PC-3 (cell line): ENCODE data around the gene RXRA. TPM values are rescaled to one million over a fixed set of nuclear protein-coding genes. Genes with fewer than 3 reads are reported as not detected.

ENCODE experiments used
- ATAC-seq: fragments of 200-7000 bp; cut with Tn5 transposase; 2 replicates; pipeline ENCODE4 v1.9.1; 2020; ENCODE audit warnings: mild to moderate bottlenecking, moderate library complexity
- BruUV-seq: library from RNA; stranded (reverse); fragments of 400-500 nt; replicated peaks from 2 replicates; lab custom pipeline; 2021; lab: Mats Ljungman, UMichigan
- CTCF ChIA-PET: fragments of 300-600 bp; sonication (Branson Sonifier 250); formaldehyde crosslinking; loops from one replicate; lab custom pipeline; 2022; ENCODE audit warnings: antibody characterized with exemption; lab: Charles Lee
- POLR2A ChIA-PET: fragments of 300-600 bp; sonication (Branson Sonifier 250); formaldehyde crosslinking; loops from one replicate; lab custom pipeline; 2022; ENCODE audit warnings: antibody characterized with exemption; ENCODE audit not compliant: unreplicated experiment; lab: Charles Lee
- DNase-seq: peaks from one replicate; pipeline ENCODE4 v3.0.0-alpha.2; 2015
- H2AFZ ChIP-seq: fragments of 300-600 bp; sonication (generic); 2 replicates; pipeline ENCODE4 v1.6.0; 2016; ENCODE audit warnings: antibody characterized with exemption, low read length
- H3F3A ChIP-seq: fragments of 300-600 bp; sonication (generic); one replicate; pipeline ENCODE4 v1.6.0; 2017; ENCODE audit warnings: antibody characterized with exemption, low read length, control low read depth, mild to moderate bottlenecking; ENCODE audit not compliant: unreplicated experiment
- H3K27ac ChIP-seq: fragments of 300-600 bp; sonication (generic); 2 replicates; pipeline ENCODE4 v1.5.1; 2016; ENCODE audit warnings: mild to moderate bottlenecking, low read length
- H3K27me3 ChIP-seq: fragments of 300-600 bp; sonication (generic); 2 replicates; pipeline ENCODE4 v1.6.1; 2016; ENCODE audit warnings: low read length, mixed read lengths
- H3K36me3 ChIP-seq: fragments of 300-600 bp; sonication (generic); 2 replicates; pipeline ENCODE4 v1.6.1; 2016; ENCODE audit warnings: low read depth, mixed run types, low read length, mixed read lengths
- H3K4me1 ChIP-seq: fragments of 300-600 bp; sonication (generic); 2 replicates; pipeline ENCODE4 v1.5.1; 2016; ENCODE audit warnings: low read length; ENCODE audit not compliant: insufficient read depth
- H3K4me2 ChIP-seq: fragments of 300-600 bp; sonication (generic); 2 replicates; pipeline ENCODE4 v1.6.0; 2016; ENCODE audit warnings: low read length
- H3K4me3 ChIP-seq: fragments of 300-600 bp; sonication (generic); 2 replicates; pipeline ENCODE4 v1.5.1; 2016; ENCODE audit warnings: mild to moderate bottlenecking, low read length, mixed read lengths
- H3K79me2 ChIP-seq: fragments of 300-600 bp; sonication (generic); 2 replicates; pipeline ENCODE4 v1.6.1; 2017; ENCODE audit warnings: low read length, mixed read lengths
- H3K9ac ChIP-seq: fragments of 300-600 bp; sonication (generic); 2 replicates; pipeline ENCODE4 v1.6.0; 2016; ENCODE audit warnings: mild to moderate bottlenecking, low read length
- H3K9me2 ChIP-seq: fragments of 300-600 bp; sonication (generic); replicated peaks from 2 replicates; pipeline ENCODE4 v1.6.1; 2016; ENCODE audit warnings: mixed run types, low read length, mixed read lengths
- H3K9me3 ChIP-seq: fragments of 300-600 bp; sonication (generic); 2 replicates; pipeline ENCODE4 v1.6.1; 2016; ENCODE audit warnings: low read length, mixed read lengths
- H4K20me1 ChIP-seq: fragments of 300-600 bp; sonication (generic); 2 replicates; pipeline ENCODE4 v1.6.1; 2016; ENCODE audit warnings: low read length, mixed read lengths
- CTCF ChIP-seq: fragments of 300-600 bp; sonication (generic); conservative IDR thresholded peaks from 2 replicates; pipeline ENCODE4 v1.5.1; 2017; ENCODE audit warnings: antibody characterized with exemption, low read depth, mild to moderate bottlenecking, low read length
- EZH2 ChIP-seq: fragments of 300-600 bp; sonication (generic); IDR thresholded peaks from one replicate; pipeline ENCODE4 v1.6.1; 2017; ENCODE audit warnings: antibody characterized with exemption, mild to moderate bottlenecking, low read length; ENCODE audit not compliant: unreplicated experiment
- EZH2phosphoT487 ChIP-seq: fragments of 300-600 bp; sonication (generic); IDR thresholded peaks from 2 replicates; pipeline ENCODE4 v1.6.1; 2018; ENCODE audit warnings: mild to moderate bottlenecking, antibody characterized with exemption, low read length, borderline replicate concordance
- intact Hi-C: fragments of 100-400 bp; cut with micrococcal nuclease; formaldehyde crosslinking; loops from 2 replicates; pipeline ENCODE4 v1.9.0; 2023
- total RNA-seq: library from RNA; depleted of rRNA; stranded (reverse); fragments of >200 nt; gene quantifications from 2 replicates; pipeline ENCODE4 v1.2.3, GENCODE V29; 2014

Gene RXRA
- total RNA-seq, 1 experiment from 2014 or later, result 17.5 TPM

GRCh38 chr9:134476942-134477335 lies 150.7 kb downstream of the RXRA start:
- no TSS peak for BruUV-seq
- TF ChIP-seq EZH2, result no peak
- TF ChIP-seq EZH2phosphoT487, result no peak
- no peak for TF ChIP-seq CTCF

GRCh38 chr9:134477342-134477925 lies 151.2 kb downstream of the RXRA start:
- H3K9me2 ChIP-seq, result no peaks in the 10 kb centered on the region
- H2AFZ ChIP-seq, result no peak overlapping the region
- BruUV-seq, result no TSS peak
- H3K4me2 ChIP-seq, result no peak overlapping the region
- H3K79me2 ChIP-seq, result no peaks in the 10 kb centered on the region
- no peak overlapping the region for H3K4me3 ChIP-seq
- no peaks in the 10 kb centered on the region for H3K36me3 ChIP-seq
- no peaks in the 10 kb centered on the region for H4K20me1 ChIP-seq
- H3F3A ChIP-seq, result no peaks in the 10 kb centered on the region
- no peak for DNase-seq
- H3K27ac ChIP-seq, result no peak overlapping the region
- H3K27me3 ChIP-seq, result no peaks in the 10 kb centered on the region
- POLR2A ChIA-PET, result no interaction called here
- H3K4me1 ChIP-seq, result no peaks in the 10 kb centered on the region
- no peak overlapping the region for H3K9ac ChIP-seq
- TF ChIP-seq EZH2phosphoT487, result no peak
- no peak for TF ChIP-seq CTCF
- TF ChIP-seq EZH2, result no peak
- CTCF ChIA-PET, result no interaction called here
- H3K9me3 ChIP-seq, result no peaks in the 10 kb centered on the region
- no peak for ATAC-seq
- intact Hi-C loops, result no loop called here

More at GRCh38 chr9:134476942-134477335, 150.7 kb downstream of the RXRA start:
- no peaks in the 10 kb centered on the region for H4K20me1 ChIP-seq
- no peak overlapping the region for H2AFZ ChIP-seq
- no peaks in the 10 kb centered on the region for H3K79me2 ChIP-seq
- no peaks in the 10 kb centered on the region for H3F3A ChIP-seq
- intact Hi-C loops, result no loop called here
- ChIA-PET POLR2A (no interaction called here), CTCF (no interaction called here)
- H3K4me3 ChIP-seq, result no peak overlapping the region
- H3K9ac ChIP-seq, result no peak overlapping the region
- no peaks in the 10 kb centered on the region for H3K36me3 ChIP-seq
- no peak overlapping the region for H3K27ac ChIP-seq
- ATAC-seq (no peak), DNase-seq (no peak)
- no peak overlapping the region for H3K4me2 ChIP-seq
- no peaks in the 10 kb centered on the region for H3K4me1 ChIP-seq
- H3K9me3 ChIP-seq, result no peaks in the 10 kb centered on the region
- no peaks in the 10 kb centered on the region for H3K9me2 ChIP-seq
- H3K27me3 ChIP-seq, result no peaks in the 10 kb centered on the region

GRCh38 chr9:134477927-134478326 lies 151.7 kb downstream of the RXRA start:
- H2AFZ ChIP-seq, result no peak overlapping the region
- H3K4me2 ChIP-seq, result no peak overlapping the region
- intact Hi-C loops, result no loop called here
- H3K27ac ChIP-seq, result no peak overlapping the region
- POLR2A ChIA-PET, result no interaction called here
- H3K4me1 ChIP-seq, result no peaks in the 10 kb centered on the region
- H3K4me3 ChIP-seq, result no peak overlapping the region
- BruUV-seq, result no TSS peak
- no peaks in the 10 kb centered on the region for H3K9me2 ChIP-seq
- H3K9ac ChIP-seq, result no peak overlapping the region
- no peaks in the 10 kb centered on the region for H3K79me2 ChIP-seq
- ATAC-seq, result no peak
- no peaks in the 10 kb centered on the region for H3K9me3 ChIP-seq
- TF ChIP-seq EZH2phosphoT487, result no peak
- TF ChIP-seq EZH2, result no peak
- TF ChIP-seq CTCF, result no peak
- no peaks in the 10 kb centered on the region for H3K27me3 ChIP-seq
- CTCF ChIA-PET, result no interaction called here
- H3K36me3 ChIP-seq, result no peaks in the 10 kb centered on the region
- H4K20me1 ChIP-seq, result no peaks in the 10 kb centered on the region
- DNase-seq, result no peak
- no peaks in the 10 kb centered on the region for H3F3A ChIP-seq
